NB4 (cell line): Measurements from ENCODE around the gene FHIT.

ENCODE experiments used
- DNase-seq: peaks from one replicate; pipeline ENCODE4 v3.0.0; 2010; ENCODE audit warnings: low read depth
- H3K4me3 ChIP-seq: one replicate; pipeline ENCODE4 v1.5.1; 2011; ENCODE audit warnings: mild to moderate bottlenecking, low read depth, low read length, moderate library complexity
- MYC ChIP-seq: IDR thresholded peaks from 2 replicates; pipeline ENCODE4 v1.6.1; 2011; ENCODE audit warnings: low read depth, low read length
- POLR2A ChIP-seq: IDR thresholded peaks from 2 replicates; pipeline ENCODE4 v1.6.1; 2011; ENCODE audit warnings: mild to moderate bottlenecking; ENCODE audit not compliant: insufficient read length; ENCODE audit errors: extremely low read depth
- TF ChIP-seq, protein P1 (sequence below): IDR thresholded peaks from one replicate; pipeline ENCODE4 v1.5.1; 2012; ENCODE audit warnings: low read depth, low read length
- TF ChIP-seq, protein P2 (sequence below): IDR thresholded peaks from 2 replicates; pipeline ENCODE4 v1.6.1; 2011; ENCODE audit warnings: low read depth, low read length

FHIT gene

DNA sequence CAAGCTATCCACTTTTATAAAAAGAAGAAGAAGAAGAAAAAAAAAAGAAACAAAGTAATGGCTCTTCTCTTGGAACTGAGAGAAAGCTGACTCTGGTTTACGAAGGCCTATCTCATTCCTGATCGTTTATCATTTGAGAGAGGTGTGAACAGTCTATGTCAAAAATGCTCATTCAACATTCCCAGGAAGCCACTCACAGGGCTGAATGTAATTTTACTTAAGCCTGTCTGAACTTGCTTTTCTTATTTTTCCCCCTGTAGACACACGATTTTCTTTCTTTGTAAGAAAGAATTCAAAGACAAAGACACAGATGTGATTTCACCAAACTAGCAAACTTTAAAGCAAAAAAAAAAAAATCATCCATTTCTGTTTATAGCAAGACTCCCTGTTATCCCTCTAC is 805.8 kb downstream of the FHIT start:
- H3K4me3 ChIP-seq: no peak overlapping the region
- TF ChIP-seq POLR2A: no peak
- TF ChIP-seq, protein P1, sequence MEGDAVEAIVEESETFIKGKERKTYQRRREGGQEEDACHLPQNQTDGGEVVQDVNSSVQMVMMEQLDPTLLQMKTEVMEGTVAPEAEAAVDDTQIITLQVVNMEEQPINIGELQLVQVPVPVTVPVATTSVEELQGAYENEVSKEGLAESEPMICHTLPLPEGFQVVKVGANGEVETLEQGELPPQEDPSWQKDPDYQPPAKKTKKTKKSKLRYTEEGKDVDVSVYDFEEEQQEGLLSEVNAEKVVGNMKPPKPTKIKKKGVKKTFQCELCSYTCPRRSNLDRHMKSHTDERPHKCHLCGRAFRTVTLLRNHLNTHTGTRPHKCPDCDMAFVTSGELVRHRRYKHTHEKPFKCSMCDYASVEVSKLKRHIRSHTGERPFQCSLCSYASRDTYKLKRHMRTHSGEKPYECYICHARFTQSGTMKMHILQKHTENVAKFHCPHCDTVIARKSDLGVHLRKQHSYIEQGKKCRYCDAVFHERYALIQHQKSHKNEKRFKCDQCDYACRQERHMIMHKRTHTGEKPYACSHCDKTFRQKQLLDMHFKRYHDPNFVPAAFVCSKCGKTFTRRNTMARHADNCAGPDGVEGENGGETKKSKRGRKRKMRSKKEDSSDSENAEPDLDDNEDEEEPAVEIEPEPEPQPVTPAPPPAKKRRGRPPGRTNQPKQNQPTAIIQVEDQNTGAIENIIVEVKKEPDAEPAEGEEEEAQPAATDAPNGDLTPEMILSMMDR: no peak
- no peak for TF ChIP-seq MYC
- TF ChIP-seq, protein P2, sequence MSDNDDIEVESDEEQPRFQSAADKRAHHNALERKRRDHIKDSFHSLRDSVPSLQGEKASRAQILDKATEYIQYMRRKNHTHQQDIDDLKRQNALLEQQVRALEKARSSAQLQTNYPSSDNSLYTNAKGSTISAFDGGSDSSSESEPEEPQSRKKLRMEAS: no peak
- no peak for DNase-seq

DNA sequence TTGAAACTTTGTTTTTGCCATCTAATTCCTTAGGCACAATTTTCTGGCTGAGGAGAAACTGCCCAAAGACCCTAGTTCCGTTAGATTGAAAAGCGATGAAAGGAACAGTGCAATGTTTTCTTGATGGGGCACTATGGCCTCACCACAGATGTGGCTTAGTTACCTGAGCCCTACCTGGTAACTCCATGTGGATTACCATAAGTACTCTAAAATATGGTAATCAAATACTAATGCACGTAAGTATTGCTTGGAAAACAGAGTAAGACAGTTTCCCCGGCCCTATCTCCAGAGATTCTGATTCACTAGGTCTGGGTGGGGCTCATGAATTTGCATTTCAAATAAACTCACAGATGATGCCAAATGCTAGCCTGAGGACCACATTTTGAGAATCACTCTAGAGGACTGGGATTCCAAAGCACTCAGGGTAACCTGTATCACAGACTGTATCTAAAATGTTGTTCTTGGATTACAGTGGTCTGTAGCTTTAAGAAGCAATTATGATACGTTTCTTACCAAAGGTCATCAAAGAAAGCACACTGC is 806.3 kb downstream of the FHIT start:
- H3K4me3 ChIP-seq: no peak overlapping the region
- DNase-seq: no peak
- TF ChIP-seq MYC (no peak), POLR2A (no peak)
- TF ChIP-seq, protein P1: no peak

DNA sequence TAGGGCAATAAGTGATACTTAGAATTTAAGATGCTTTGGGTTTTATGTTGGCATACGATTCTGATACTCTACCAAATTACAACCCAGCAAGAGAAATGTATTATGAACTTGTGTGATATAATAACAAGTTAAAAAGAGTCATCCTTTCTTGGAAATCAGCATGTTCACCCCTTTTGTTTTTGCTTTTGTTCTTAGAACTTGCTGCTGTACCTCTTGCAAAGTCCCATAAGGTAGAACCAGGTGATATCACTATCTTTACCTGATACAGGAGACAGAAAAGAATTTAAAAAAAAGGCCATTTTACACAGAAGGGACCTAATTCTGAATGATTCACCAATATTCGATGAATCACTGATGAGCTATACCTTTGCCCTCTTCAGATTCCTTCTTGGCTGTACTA is 810.4 kb downstream of the FHIT start:
- TF ChIP-seq POLR2A (no peak), MYC (no peak)
- TF ChIP-seq, protein P2: no peak
- TF ChIP-seq, protein P1: no peak
- no peak for DNase-seq
- H3K4me3 ChIP-seq: no peak overlapping the region

DNA sequence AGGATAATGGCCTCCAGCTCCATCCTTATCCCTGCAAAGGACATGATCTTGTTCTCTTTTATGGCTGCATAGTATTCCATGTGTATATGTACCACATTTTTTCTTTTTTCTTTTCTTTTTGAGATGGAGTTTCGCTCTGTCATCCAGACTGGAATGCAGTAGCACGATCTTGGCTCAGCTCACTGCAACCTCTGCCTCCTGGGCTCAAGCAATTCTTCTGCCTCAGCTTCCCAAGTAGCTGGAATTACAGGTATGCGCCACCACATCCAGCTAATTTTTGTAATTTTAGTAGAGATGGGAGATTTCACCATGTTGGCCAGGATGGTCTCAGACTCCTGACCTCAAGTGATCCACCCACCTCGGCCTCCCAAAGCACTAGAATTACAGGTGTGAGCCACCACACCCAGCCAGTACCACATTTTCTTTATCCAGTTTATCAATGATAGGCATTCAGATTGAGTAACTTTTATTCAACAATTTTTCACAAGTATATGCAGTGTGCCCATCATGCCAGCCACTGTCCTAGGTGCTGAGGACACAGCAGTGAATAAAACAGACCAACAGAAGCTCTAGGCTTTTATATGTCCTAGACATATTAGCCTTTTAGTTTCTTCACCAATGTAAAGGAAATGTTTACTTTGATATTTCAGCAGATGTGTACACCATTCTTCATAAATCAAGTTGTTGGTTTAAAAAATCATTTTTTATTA is 815.2 kb downstream of the FHIT start:
- H3K4me3 ChIP-seq: no peak overlapping the region
- no peak for DNase-seq
- TF ChIP-seq, protein P1: no peak
- TF ChIP-seq POLR2A (no peak), MYC (no peak)
- TF ChIP-seq, protein P2: no peak

DNA sequence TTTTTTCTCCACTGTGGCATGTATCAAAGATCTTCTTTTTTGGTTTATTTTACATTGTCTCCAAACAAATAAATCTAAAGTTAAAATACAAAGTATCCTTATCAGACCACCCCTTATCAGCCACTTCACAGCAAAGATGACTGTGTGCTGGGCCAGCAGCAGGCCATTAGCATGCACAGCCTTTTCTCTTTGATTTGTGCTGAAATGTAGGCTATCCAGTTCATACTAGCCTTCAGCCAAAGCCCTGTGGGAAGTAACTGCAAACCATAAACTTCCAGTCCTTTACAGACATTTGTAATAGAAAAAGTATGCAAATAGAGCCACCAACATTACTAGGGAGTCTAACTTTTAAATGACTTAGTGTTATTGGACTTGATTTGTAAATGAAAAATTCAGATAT is 816.3 kb downstream of the FHIT start:
- DNase-seq: no peak
- no peak overlapping the region for H3K4me3 ChIP-seq
- TF ChIP-seq, protein P2: no peak
- TF ChIP-seq, protein P1: no peak
- TF ChIP-seq POLR2A (no peak), MYC (no peak)
